ENCODE measurements around the gene SOHLH1. TPM values are rescaled to one million over a fixed set of nuclear protein-coding genes. Genes with fewer than 3 reads are reported as not detected.
A peak's percentile ranks its signal among the peaks of the same experiment; 100 is the strongest.

SOHLH1 gene
- polyA plus RNA-seq, 2 of the 4 experiments (the other 2 are of a cell fraction): not detected

- Histone ChIP-seq H3K9me3 (no peaks in the 10 kb centered on the region), H3K4me3 (no peak overlapping the region), H3K4me1 (no peaks in the 10 kb centered on the region), H3K27ac (no peak overlapping the region), H3K4me2 (peak overlapping the region; percentile 38; the same call in 1 of the 3 replicates)
- ChIA-PET CTCF (interaction anchor here (0.8 to 1.4 kb wide), 2 partner anchors 30 to 35 kb away, joined by 3 read pairs; no protein-coding TSS in a partner anchor), POLR2A (no interaction called here)
- FAIRE-seq (no peak), ATAC-seq (peak; percentile 63 to 82; a peak in 5 of 6 replicates), DNase-seq (ENCODE audit: low read depth in 1 of 2, low spot score in 1 of 2) (no peak)
- TF ChIP-seq RFX5 (IDR thresholded peaks at IDR 0.05): no peak
- TF ChIP-seq, protein P1, sequence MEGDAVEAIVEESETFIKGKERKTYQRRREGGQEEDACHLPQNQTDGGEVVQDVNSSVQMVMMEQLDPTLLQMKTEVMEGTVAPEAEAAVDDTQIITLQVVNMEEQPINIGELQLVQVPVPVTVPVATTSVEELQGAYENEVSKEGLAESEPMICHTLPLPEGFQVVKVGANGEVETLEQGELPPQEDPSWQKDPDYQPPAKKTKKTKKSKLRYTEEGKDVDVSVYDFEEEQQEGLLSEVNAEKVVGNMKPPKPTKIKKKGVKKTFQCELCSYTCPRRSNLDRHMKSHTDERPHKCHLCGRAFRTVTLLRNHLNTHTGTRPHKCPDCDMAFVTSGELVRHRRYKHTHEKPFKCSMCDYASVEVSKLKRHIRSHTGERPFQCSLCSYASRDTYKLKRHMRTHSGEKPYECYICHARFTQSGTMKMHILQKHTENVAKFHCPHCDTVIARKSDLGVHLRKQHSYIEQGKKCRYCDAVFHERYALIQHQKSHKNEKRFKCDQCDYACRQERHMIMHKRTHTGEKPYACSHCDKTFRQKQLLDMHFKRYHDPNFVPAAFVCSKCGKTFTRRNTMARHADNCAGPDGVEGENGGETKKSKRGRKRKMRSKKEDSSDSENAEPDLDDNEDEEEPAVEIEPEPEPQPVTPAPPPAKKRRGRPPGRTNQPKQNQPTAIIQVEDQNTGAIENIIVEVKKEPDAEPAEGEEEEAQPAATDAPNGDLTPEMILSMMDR (IDR thresholded peaks at IDR 0.05): no peak
- TF ChIP-seq GATA3 (IDR thresholded peaks at IDR 0.05; ENCODE audit: borderline replicate concordance): no peak
- no peak for TF ChIP-seq REST (IDR thresholded peaks at IDR 0.05)
- no peak for TF ChIP-seq HOXA7 (CRISPR knock-in tag; IDR thresholded peaks at IDR 0.05)
- TF ChIP-seq MAFK (IDR thresholded peaks at IDR 0.05; ENCODE audit: partially characterized antibody): peak; percentile 36
- 53% methylated on average over 3 of the region's 17 CpGs for WGBS (ENCODE audit: missing lambda C conversion rate)
Measured at GRCh38 chr9:135671591-135672041, 27.7 kb downstream of the SOHLH1 start.

DNA sequence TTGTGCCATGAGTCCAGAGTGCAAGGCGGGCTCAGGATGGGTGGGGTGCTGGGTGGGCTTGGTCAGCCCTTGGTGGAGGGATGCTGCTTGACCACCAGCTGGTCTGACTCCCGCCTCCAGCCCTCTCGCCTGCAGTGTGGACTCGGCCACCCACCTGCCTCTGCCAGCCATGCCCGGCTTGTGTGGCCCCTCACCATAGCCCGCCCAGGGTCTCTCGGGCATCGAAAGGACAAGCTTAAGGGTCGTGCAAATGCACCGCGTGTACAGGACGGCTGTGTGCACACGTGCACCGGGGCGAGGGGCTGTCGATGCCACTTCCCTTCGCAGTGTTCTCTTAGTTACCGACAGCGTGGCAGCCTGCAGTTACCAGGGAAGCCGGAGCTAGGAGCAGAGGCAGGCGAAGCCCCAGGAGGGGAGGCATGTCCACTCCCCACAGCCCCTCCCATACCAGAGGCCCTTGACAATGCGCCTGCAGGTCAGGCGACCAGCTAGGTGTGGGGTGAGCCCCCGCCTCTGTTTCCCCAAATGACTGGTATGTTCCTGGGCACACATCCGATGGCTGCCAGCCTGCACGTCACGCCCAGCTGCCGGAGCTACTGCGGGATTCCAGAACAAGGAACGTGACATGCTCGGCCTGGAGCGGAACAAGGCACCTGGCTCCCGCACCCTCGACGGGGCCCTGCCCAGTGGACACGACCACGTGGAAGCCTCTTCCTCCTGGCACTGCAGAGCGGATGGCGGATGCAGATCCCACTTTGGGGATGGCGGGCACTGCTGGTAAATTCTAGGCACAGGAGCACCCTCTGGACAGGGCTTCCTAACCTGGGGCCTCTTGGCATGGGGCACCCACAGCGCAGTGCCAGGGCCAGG lies 28.3 kb downstream of the SOHLH1 start:
- H3K4me3 ChIP-seq: no peak overlapping the region
- H3K4me2 ChIP-seq: no peak overlapping the region
- WGBS (ENCODE audit: missing lambda C conversion rate): 32% methylated on average over 20 of the region's 41 CpGs
- FAIRE-seq (no peak), ATAC-seq (peak in 1 of 2 experiments; percentile 37; a peak in 3 of 6 replicates), DNase-seq (ENCODE audit: low read depth in 1 of 2, low spot score in 1 of 2) (no peak)
- ChIA-PET CTCF (interaction anchor here (0.8 to 1.4 kb wide), 2 partner anchors 9 to 36 kb away, joined by 3 read pairs; no protein-coding TSS in a partner anchor), POLR2A (no interaction called here)
- no peak for TF ChIP-seq HDAC2 (IDR thresholded peaks at IDR 0.05)
- no peak for TF ChIP-seq FOSL2 (IDR thresholded peaks at IDR 0.05)
- TF ChIP-seq FOSL2 (CRISPR knock-in tag; IDR thresholded peaks at IDR 0.05): no peak
- TF ChIP-seq CEBPB (IDR thresholded peaks at IDR 0.05): no peak
- no peak for TF ChIP-seq CHD2 (IDR thresholded peaks at IDR 0.05; ENCODE audit: low read length, partially characterized antibody)
- TF ChIP-seq CHD4 (IDR thresholded peaks at IDR 0.05; ENCODE audit: borderline replicate concordance): no peak
- TF ChIP-seq ZNF302 (CRISPR knock-in tag; IDR thresholded peaks at IDR 0.05): no peak
- TF ChIP-seq, protein P2, sequence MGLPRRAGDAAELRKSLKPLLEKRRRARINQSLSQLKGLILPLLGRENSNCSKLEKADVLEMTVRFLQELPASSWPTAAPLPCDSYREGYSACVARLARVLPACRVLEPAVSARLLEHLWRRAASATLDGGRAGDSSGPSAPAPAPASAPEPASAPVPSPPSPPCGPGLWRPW (IDR thresholded peaks at IDR 0.05): no peak
- no peak for TF ChIP-seq ZSCAN20 (CRISPR knock-in tag; IDR thresholded peaks at IDR 0.05)
- no peak for TF ChIP-seq HMGXB4 (CRISPR knock-in tag; IDR thresholded peaks at IDR 0.05; ENCODE audit: borderline replicate concordance)
- no peak for TF ChIP-seq CBX8 (IDR thresholded peaks at IDR 0.05)
- no peak for TF ChIP-seq CBX2 (IDR thresholded peaks at IDR 0.05; ENCODE audit: borderline replicate concordance, low read depth)
- no peak for TF ChIP-seq RFX5 (IDR thresholded peaks at IDR 0.05)
- no peaks in the 10 kb centered on the region for H3K9me3 ChIP-seq
- no peaks in the 10 kb centered on the region for H3K4me1 ChIP-seq
- no peak overlapping the region for H3K27ac ChIP-seq

All from A549 (cell line).